SIG-M5 treated with dmso at 0.1 percent for 504 hours (cell line): Measurements from ENCODE around the gene CTSF.
"Not testable (repeated sequence)": the region's sequence is repeated elsewhere in the genome, so short reads cannot be mapped to it uniquely, and the experiment has no call there.

Source experiments
- DNase-seq: peaks from one replicate; lab custom pipeline; 2025; ENCODE audit not compliant: unreplicated experiment; lab: John Stamatoyannopoulos, UW

Gene CTSF

DNA sequence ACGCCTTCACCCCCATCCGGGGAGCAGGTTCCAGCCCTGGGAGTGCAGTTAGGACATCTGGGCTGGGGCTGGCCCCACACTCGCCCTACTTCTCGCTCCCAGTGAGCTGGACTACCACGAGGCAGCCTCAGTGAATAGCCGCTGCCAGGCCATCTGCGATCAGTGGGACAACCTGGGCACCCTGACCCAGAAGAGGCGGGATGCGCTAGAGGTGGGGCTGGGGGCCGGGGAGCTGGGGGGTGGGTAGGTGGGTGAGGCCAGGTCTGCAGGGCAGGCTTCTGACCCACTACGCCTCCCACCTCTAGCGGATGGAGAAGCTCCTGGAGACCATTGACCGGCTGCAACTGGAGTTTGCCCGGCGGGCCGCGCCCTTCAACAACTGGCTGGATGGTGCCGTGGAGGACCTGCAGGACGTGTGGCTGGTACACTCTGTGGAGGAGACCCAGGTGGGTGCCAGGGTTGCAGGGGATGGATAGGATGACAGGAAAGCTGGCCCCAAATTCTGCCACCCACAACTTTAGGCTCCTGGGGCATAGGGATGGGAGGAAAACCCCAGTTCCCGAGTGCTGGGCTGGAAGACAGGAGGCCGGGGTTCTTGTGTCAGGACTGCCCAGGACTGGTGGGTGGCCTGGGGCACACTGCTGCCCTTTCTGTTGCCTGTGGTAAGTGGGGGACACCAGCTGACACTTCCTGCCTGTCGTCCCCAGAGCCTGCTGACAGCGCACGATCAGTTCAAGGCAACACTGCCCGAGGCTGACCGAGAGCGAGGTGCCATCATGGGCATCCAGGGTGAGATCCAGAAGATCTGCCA lies 8.3 kb downstream of the CTSF start:
- DNase-seq, result no peak

DNA sequence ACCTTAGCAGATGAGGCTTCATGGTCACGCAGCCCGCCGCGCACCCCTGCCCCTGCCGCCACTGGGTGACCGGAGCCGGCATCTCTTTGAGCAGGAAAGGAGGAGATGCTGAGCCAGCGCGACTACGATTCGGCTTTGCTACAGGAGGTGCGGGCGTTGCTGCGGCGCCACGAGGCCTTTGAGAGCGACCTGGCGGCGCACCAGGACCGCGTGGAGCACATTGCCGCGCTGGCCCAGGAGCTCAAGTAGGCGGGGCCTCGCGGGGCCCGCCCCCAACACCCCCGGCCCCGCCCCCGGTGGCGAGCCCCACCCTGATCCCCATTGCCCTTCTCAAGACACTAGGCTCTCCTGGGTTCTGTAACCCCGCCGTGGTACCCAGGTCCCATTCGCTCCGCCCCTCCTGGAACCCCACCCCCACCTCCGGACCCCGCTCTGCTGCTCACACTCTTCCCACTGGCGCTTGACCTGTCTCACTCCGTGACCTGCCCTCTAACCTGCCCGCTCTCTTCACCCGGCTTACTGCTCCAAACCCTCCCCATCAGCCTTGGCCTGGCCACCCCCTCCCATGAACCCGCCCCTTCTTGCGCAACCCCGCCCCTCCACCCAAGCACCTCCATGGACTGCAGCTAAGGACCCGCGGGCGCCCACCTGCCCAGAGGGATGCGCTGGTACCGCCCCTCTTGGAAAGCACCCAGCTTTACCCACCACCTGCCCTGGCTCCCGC lies 9.1 kb downstream of the CTSF start:
- no peak for DNase-seq

DNA sequence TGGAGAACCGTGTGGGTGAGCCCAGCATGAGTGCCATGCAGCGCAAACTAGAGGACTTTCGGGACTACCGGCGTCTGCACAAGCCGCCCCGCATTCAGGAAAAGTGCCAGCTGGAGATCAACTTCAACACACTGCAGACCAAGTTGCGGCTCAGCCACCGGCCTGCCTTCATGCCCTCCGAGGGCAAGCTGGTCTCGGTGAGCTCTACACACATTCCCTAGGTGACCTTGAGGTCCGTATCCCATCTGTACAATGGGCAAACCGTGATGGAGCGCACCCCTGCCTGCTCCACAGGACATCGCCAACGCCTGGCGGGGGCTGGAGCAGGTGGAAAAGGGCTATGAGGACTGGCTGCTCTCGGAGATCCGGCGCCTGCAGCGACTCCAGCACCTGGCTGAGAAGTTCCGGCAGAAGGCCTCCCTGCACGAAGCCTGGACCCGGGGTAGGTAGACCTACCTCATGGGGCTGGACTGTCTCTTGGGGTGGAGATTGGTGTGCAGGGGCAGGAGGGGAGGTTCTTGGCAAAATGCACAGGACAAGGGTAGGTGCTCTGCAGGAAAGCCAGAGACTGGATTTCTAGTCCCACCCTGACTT lies 10.6 kb downstream of the CTSF start:
- DNase-seq, result no peak

DNA sequence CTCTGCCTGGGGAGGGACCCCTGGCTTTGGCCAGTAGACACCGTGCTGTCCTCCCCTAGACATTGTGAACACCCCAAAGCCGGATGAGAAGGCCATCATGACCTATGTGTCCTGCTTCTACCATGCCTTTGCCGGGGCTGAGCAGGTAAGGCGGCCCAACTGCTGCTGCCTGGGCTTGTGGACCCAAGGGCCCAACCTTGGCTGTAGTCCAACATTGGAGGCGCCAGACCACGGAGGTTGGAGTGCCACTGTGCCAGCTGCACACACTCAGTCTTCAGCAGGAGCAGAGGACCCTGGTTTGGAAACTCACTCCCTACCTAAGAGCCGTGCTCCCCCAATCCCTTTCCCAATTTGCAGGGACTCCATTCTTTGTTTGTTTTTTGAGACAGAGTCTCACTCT lies 12.3 kb downstream of the CTSF start:
- DNase-seq, result no peak

DNA sequence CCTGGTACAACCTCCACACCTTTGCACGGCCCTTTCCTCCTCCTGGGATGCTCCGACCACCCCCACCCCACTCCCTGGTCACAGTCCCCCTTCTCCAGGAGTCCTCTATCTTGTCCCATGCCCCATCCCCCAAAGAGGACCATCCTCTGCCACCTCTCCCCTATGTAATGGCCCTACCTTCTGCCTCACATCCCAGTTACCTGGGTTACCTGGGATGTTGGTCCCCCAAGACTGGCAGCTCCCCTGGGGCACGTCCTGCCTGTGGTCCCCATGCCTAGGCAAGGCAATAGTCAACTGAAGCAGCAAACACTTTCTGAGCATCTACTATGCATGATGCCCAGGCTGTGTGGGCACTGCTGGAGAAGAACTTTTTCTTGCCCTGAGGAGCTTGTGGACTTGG lies 13.0 kb downstream of the CTSF start:
- DNase-seq, result no peak

DNA sequence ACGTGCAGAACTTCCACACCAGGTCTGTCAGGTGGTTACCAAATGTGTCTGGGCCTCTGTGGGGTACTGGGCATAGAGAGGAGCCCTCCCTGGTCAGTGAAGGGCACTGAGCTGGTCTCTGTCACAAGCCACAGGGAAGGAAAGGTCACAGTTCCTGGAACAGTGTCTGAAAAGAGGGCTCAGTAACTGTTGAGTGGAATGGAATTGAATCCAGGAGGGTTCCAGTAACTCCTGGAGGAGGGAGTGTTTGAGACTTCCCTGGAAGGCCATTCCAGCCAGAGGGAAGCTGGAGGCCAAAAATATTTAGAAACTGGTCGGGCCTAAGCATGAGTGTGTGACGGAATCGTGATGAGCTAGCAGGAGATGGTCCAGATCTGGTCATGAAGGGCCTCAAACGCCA lies 13.8 kb downstream of the CTSF start:
- no peak for DNase-seq

DNA sequence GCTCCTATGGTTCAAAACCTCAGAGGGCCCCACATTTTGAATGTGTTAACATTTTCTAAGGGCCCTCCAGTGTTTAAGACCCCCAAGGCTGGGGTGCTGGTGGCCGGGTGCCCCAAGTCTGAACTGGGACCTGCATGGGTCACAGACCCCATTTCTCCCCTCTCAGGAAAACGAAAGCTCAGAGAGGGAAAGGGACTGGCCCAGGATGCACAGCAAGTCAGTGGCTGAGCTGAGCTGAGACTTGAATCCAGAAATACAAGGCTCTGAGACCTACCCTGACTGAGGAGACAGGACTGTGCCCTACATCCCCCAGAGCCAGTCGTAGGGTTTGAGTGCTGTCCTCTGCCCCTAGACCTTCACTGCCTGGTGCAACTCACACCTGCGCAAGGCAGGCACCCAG lies 17.5 kb downstream of the CTSF start:
- DNase-seq, result no peak

DNA sequence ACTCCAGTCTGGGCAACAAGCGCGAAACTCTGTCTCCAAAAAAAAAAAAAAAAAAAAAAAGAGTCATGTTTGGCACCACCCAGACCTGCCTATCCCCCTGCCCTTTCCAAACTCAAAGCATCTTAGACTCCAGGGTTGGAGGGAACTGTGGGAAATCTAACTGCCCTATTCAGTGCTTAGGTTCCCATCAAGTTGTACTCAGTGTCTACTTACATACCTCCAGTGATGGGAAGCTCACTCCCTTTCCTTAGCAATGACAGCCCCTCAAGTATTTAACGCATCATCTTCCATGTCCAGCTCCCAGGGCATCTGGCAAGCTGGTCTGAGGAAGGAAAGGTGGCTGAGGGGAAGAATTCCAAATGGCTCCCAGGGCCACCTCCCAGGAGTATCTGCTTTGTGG lies 18.7 kb downstream of the CTSF start:
- no peak for DNase-seq

DNA sequence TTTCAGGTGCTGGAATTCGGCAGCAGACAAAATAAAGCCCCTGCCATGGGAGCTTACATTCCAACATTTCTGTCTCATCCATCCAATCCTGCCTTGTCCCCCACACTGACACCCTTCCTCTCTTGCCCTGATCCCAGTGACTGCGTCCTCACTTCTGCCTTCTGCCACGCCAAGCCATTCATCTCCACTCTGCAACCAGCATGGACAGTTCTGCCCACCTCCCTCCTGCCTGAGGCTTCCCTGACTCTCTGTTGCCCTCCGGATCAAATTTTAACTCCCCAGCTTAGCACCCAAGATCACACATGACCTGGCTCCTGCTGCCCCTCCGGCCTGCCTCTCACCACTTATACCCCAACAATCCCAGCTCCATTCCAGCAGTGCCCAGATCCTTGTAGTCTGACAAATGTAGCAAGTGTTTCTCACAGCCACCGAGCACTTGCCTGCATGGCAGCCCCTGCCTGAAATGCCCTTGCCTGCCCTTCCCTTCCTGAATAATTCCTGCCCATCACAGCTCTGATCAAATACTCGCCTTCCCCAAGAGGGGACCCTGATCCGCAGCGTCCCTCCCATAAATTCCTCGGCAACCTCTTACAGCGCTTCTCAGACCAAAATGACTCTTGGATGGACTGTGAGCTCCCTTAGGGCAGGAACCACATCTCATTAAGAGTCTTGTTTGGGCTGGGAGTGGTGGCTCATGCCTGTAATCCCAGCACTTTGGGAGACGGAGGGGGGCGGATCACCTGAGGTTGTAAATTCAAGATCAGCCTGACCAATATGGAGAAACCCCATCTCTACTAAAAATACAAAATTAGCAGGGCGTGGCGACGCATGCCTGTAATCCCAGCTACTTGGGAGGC lies 19.4 kb downstream of the CTSF start:
- no peak for DNase-seq

DNA sequence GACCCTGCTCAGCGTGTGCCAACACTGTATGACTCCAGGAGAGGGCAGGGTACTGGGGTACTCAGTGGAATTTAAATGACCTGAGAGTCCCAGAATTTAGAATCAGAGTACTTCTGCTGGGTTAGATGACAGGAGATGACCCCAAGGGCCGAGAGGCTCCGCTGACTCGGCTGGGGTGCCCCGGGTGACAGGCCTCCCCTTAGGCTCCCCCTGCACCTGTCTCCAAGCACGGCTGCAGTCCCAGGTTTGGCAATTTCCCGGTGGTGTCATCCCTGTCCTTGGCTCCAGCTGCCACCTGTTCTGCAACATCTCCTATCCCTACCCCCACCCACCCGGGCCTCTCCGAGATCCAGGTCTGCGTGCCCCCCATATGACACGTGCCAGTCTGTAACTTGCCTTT lies 20.4 kb downstream of the CTSF start:
- no peak for DNase-seq

DNA sequence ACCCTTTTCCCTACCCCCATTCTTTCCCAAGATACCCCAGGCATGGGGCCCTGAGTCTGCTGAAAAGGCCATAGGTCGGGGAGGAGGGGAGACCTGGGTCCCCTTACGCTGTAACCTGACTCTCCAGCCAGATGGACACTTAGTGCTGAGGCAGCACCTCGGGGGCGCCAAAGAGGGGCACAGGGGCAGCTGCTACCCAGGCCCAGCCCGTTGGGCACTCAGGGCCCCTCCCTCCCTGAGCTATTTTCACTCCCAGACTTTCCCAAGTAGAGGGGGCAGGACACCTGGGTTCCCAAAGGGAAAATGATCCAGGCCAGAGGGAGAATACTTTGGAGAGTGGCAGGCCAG lies 20.8 kb downstream of the CTSF start:
- no peak for DNase-seq

DNA sequence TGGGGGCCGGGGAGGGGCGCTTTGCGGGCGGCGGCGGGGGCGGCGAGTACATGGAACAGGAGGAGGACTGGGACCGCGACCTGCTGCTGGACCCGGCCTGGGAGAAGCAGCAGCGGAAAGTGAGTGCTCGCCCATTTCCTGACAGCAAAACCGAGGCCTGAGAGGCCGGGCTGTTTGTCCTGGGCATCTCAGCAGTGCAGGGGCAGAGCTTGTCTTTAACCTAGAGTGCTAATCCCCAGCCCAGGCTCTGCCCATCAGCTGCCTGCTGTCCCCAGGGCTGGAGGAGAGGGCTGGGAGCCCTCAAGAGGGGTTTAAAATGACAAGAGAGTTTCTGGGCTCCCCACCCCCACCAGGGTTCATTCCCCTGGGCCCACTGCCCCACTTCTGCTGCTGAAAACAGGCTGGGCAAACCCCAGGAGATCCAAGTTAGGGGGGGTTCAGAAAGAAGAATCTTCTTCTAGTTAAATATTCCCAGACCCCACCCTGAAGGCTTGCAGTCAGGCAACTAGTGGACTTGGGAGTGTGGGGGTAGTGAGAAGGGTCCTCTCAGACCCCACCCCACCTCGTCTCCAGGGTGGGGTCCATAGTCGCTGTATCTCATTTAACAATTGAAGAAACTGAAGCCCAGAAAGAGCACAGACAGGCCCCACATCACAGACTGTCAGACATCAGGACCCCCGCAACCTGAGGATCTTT lies 21.3 kb downstream of the CTSF start:
- no peak for DNase-seq

DNA sequence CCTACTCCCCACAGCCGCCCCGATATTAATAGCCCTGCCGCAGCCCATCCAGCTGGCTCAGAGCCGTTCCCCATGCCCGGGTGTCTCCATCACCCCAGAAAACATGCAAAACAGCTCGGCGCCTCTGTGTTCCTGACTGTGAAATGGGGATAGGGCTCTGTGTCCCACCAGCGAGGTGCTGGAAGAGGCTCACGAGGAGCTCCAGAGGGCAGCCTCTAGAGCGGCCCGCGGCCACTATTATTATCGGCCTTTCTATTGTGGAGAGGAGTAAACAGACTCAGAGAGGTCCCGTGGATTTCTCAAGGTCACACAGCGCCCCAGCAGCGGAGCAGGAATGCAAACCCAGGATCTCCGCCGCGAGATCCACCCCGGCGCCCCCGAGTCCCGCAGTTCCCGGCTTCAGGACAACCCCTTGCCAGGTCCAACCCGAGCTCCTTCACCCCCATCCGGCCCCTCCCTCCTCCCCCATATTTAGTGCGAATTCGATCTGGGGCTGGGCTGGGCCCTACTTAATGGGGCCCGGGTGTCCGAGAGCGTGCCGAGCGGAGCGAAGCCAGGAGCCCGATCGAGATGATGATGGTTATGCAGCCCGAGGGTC lies 21.9 kb downstream of the CTSF start, which contains the start of gene ACTN3:
TSS of gene ACTN3 (plus strand) at position 536 of the 598 bp plus-strand sequence. CDS start at position 571, 35 bp downstream.
- DNase-seq, result no peak

DNA sequence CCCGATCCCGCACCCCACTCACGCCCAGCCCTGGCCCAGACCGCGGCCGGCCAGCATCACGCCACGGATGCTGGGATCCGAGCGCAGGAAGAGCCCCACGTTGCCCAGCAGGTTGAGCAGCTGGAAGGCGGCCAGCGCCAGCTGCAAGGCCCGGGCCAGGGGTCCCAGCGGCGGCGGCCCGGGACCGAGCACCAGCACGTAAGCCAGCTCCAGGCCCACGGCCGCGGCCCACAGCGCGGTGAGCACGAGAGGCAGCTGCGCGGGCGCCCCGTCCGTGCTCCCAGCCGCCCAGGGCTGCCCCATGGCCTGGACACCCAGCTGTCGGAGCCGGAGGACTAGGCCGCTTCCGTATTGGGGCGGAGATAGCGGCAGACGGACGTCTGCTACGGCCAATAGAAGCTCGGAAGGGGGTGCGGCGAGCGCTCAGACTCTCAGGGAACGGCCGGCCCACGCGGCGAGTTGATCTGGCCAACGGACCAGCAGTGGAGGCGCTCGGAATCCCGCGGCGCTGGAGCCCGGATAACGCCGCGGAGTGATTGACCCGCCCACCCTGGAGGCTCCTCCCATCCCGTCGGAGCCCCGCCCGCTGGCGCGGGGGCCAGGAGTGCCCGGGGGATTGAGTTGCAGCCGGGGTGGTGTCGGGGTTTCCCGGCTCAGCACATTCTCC lies 22.6 kb downstream of the CTSF start, which contains the start of gene ZDHHC24:
TSS of gene ZDHHC24 (minus strand) at position 348 of the 667 bp plus-strand sequence. CDS start at position 303, 45 bp downstream.
- DNase-seq, result peak; percentile 93

DNA sequence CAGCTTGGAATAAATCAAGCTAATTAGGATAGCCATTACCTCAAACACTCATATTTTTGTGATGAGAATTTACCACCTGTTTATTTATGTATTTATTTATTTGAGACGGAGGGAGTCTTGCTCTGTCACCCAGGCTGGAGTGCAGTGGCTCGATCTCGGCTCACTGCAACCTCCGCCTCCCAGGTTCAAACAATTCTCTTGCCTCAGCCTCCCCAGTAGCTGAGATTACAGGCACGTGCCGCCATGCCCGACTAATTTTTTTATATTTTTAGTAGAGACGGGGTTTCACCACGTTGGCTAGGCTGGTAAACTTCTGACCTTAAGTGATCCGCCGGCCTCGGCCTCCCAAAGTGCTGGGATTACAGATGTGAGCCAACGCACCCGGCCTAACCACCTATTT lies 23.5 kb downstream of the CTSF start:
- DNase-seq, result not testable (repeated sequence)

DNA sequence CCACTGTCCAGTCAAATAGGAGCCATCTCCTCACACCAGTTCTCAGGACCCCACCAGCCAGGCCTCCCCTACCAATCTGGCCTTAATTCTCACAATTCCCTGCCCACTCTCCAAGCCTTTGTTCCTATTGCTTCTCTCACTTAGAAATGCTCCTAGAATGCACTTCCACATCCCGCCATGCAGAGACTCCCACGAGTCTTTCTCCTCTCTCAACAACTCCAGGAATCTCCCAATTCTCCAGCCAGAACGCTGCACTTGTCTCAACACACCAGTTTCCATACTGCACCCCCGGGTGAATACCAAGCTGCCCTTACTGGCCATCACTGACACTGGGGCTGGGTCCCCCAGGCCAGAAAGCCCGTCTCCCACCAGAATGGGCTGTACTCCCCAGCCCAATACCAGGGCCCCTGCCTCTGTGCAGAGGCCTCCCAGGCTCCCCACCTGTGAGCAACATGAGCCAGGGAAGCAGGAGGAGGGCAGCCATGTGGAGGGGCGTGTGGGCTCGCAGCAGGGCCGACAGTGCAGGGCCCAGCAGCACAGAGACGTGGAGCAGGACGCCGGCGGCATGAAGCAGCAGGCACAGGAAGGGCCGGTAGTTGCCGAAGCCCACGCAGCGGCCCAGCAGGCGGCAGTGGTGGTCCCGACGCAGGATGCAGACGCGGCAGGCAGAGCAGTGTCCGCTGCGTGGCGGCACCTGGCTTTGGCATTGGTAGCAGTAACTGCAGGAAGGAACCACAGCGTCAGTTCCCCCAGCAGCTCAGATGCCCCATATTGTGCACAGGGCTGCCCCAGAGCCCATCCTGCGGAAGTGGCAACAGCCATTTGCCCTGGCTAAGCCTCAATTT lies 24.9 kb downstream of the CTSF start:
- DNase-seq, result no peak

DNA sequence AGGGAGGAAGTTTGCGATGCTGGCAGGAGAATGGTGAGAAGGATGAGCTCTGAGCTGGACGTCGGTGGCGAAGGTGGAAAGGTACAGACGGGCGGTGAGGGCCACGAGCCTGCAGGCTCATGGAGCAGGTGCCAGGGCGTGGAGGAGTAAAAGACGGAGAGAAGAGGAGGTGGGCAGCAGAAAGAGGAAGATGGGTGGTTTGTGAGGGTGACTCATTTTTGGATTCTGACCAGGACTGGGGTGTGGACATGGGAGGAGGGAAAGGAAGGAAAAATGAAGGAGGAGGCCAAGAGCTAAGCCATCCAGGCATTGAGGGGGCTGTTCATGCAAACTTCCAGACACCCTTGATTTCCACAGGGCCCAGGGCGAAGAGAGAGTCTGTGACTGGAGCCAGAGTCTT lies 26.0 kb downstream of the CTSF start:
- no peak for DNase-seq

DNA sequence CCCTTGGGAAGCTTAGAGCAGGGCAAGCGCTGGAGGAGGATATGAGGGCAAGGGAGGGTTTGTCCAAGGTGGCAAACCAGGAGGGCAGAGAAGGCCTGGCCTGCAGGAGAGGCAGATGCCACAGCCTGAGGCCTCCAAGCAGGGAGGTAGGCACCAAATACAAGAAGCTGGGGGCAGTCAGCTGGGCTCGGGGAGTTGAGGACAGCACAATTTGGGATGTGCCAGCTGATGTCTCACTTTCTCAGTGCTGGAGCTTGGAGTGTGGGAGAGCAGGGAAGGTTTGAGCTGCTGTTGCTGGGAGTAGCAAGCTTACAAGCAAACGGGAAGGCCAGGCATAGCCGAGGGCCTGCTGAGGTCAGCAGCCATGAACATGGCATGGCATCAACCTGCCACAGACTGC lies 26.5 kb downstream of the CTSF start:
- DNase-seq, result no peak

DNA sequence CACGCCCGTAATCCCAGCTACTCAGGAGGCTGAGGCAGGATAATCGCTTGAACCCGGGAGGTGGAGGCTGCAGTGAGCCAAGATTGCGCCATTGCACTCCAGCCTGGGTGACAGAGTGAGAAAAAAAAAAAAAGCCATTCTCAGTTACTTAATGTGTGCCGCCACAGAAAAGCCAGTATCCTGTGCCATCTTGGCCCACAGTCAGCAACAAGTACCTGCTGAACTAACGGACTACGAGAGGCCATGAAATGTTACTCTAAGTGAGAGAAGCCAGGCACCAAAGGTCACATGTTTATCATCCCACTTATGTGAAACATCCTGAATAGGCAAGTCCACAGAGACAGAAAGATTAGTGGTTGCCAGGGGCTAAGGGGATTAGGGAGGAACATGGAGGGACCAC lies 27.8 kb downstream of the CTSF start:
- not testable (repeated sequence) for DNase-seq
